ENCODE data around the gene MPC2.

The MPC2 gene

DNA sequence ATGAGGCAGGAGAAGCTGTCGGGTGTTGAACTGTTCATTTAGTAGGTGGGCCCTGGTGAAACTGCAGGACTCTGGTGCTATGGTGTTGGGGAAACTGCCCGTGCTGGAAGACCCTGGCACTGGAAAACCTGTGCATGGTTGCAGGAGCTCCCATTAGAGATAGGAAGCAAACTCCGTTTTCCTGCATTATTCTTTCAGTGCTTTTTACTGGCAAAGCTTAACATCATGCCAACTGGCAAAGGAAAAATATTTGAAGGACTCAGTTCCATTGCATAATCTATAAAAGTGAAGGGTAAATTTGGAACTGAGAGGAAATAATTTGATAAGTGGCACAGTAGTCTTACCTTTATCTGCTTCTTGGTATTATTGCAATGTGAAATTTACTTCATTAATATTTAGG lies 31.7 kb upstream of the MPC2 start:
- TF ChIP-seq CTCF (IDR thresholded peaks at IDR 0.05) = no peak

DNA sequence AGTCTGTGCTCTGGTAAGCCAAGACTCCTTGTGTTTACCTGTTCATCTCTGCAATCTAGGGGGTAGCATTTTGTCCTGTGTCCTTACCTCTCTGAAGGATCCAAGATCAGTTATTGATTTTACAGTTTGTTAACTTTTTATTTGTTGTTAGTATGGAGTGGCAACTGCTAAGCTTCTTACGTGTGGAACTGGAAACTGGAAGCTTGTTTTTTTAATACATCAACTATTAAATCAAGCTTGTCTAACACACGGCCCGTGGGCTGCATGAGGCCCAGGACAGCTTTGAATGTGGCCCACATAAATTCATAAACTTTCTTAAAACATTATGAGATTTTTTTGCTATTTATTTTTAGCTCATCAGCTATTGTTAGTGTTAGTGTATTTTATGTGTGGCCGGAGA lies 29.2 kb upstream of the MPC2 start:
- no peak for TF ChIP-seq CTCF (IDR thresholded peaks at IDR 0.05)

DNA sequence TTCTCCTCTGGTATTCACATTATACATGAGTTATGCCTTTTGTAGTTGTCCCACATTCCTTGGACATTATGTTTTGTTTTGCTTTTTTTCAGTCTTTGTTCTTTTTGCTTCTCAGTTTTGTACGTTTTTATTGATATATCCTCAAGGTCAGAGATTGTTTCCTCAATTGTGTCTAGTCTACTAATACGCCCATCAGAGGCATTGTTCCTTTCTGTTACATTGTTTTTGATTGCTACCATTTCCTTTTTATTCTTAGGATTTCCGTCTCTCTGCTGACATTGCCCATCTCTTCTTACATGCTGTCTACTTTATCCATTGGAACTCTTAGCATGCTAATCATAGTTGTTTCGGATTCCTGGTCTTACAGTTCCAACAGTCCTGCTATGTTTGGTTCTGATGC lies 27.8 kb upstream of the MPC2 start:
- TF ChIP-seq CTCF (IDR thresholded peaks at IDR 0.05) = no peak

- no peak for TF ChIP-seq CTCF (IDR thresholded peaks at IDR 0.05)
Observed at GRCh38 chr1:167957710-167958109, 20.8 kb upstream of the MPC2 start.

DNA sequence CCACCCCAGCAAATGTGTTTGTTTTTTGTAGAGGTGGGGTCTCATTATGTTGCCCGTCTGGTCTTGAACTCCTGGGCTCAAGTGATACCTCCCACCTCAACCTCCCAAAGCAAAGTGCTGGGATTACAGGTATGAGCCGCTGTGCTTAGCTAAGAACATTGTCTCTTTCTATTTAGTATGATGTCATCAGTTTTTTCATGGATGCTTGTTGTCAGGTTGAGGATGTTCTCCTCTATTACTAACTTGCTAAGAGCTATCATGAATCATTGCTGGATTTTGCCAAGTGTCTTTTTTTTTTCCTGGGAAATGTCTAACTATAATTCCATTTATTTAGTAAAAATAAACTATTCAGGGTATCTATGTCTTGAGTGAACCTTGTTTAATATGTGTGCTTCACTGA lies 19.0 kb upstream of the MPC2 start:
- no peak for TF ChIP-seq CTCF (IDR thresholded peaks at IDR 0.05)

GRCh38 chr1:167950569-167950968 lies 13.7 kb upstream of the MPC2 start:
- no peak for TF ChIP-seq CTCF (IDR thresholded peaks at IDR 0.05)

DNA sequence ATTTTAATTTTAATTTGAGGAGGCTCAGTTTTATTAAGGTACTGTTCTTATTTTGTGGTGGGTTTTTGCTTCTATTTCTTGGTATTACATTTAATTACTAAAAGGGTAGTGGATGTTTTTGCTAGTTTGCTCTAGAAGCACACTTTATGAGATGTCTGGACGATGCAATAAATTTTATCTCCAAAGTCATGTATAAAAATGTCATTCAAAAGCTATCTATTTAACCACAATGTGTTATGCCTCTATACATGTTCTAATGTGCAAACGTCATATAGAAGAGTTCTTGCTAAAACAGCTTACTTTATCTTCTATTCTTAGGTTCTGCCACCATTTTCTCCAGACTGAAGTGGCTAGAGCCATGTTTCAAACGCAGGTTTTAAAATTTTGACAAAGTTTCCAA lies 12.9 kb upstream of the MPC2 start:
- TF ChIP-seq CTCF (IDR thresholded peaks at IDR 0.05) = no peak

GRCh38 chr1:167947733-167948132 lies 10.9 kb upstream of the MPC2 start:
- TF ChIP-seq CTCF (IDR thresholded peaks at IDR 0.05) = no peak

Measured in LNCAP (cell line).